Sigmoid colon (tissue), 4 donors: ENCODE data around the gene SEL1L.

ENCODE experiments used
- EP300 ChIP-seq, 4 donors: sonication (generic); formaldehyde crosslinking; IDR thresholded peaks; one replicate each; pipeline ENCODE4 v1.6.1; 2017; ENCODE audit warnings: antibody characterized with exemption in 4 of 4
- POLR2AphosphoS5 ChIP-seq, 4 donors: sonication (generic); formaldehyde crosslinking; IDR thresholded peaks; one replicate each; pipeline ENCODE4 v1.6.1; 2017; ENCODE audit warnings: antibody characterized with exemption in 4 of 4
- TF ChIP-seq, protein P1 (sequence below), 4 experiments: fragments of 450-650 bp in 3 of 4; fragments of 200-600 bp in 1 of 4; IDR thresholded peaks; one replicate each; pipeline ENCODE4 v1.5.1; 2016 to 2019; ENCODE audit warnings: antibody characterized with exemption in 4 of 4, mild to moderate bottlenecking in 3 of 4, moderate library complexity in 2 of 4

DNA sequence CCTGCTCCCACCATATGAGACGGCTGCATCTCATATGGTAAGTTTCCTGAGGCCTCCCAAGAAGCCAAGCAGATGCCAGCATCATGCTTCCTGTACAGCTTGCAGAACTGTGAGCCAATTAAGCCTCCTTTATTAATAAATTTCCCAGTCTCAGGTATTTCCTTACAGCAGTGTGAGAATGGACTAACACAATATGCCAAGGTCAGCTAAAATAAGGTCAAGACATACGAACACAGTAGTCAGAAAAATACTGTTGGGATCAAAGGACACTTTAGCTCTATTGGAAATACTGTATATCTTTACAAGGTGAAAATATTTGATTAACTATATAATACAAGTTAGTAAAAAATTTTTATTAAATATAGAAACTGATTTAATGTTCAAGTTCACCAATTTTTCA is 28.8 kb downstream of the SEL1L start:
- TF ChIP-seq, protein P1, sequence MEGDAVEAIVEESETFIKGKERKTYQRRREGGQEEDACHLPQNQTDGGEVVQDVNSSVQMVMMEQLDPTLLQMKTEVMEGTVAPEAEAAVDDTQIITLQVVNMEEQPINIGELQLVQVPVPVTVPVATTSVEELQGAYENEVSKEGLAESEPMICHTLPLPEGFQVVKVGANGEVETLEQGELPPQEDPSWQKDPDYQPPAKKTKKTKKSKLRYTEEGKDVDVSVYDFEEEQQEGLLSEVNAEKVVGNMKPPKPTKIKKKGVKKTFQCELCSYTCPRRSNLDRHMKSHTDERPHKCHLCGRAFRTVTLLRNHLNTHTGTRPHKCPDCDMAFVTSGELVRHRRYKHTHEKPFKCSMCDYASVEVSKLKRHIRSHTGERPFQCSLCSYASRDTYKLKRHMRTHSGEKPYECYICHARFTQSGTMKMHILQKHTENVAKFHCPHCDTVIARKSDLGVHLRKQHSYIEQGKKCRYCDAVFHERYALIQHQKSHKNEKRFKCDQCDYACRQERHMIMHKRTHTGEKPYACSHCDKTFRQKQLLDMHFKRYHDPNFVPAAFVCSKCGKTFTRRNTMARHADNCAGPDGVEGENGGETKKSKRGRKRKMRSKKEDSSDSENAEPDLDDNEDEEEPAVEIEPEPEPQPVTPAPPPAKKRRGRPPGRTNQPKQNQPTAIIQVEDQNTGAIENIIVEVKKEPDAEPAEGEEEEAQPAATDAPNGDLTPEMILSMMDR (IDR thresholded peaks at IDR 0.05), result no peak
- no peak for TF ChIP-seq POLR2AphosphoS5 (IDR thresholded peaks at IDR 0.05)
- TF ChIP-seq EP300 (IDR thresholded peaks at IDR 0.05), result no peak
